ENCODE measurements around the gene IP6K3.

The IP6K3 gene

GRCh38 chr6:33777398-33778388 lies 31.0 kb upstream of the IP6K3 start:
- no peak for DNase-seq

- no peak for DNase-seq
Measured at GRCh38 chr6:33776764-33777163, 30.1 kb upstream of the IP6K3 start.

- no peak for DNase-seq
Measured at GRCh38 chr6:33776186-33776585, 29.5 kb upstream of the IP6K3 start.

- no peak for DNase-seq
Measured at GRCh38 chr6:33774774-33775173, 28.1 kb upstream of the IP6K3 start.

- no peak for DNase-seq
Measured at GRCh38 chr6:33772902-33773472, 26.3 kb upstream of the IP6K3 start.

- DNase-seq: no peak
Measured at GRCh38 chr6:33772082-33772830, 25.6 kb upstream of the IP6K3 start.

- DNase-seq: peak; percentile 53
Measured at GRCh38 chr6:33771146-33772081, 24.7 kb upstream of the IP6K3 start.

GRCh38 chr6:33770833-33771145 lies 24.1 kb upstream of the IP6K3 start:
- DNase-seq: no peak

- no peak for DNase-seq
Measured at GRCh38 chr6:33770124-33770832, 23.6 kb upstream of the IP6K3 start.

- no peak for DNase-seq
Measured at GRCh38 chr6:33769248-33769821, 22.6 kb upstream of the IP6K3 start.

- peak; percentile 66 for DNase-seq
Measured at GRCh38 chr6:33768644-33769120, 22.0 kb upstream of the IP6K3 start.

- DNase-seq: no peak
Measured at GRCh38 chr6:33766921-33767907, 20.5 kb upstream of the IP6K3 start.

GRCh38 chr6:33765368-33765767 lies 18.7 kb upstream of the IP6K3 start:
- DNase-seq: no peak

- DNase-seq: no peak
Measured at GRCh38 chr6:33764036-33764435, 17.3 kb upstream of the IP6K3 start.

- DNase-seq: no peak
Measured at GRCh38 chr6:33763483-33763882, 16.8 kb upstream of the IP6K3 start.

GRCh38 chr6:33762713-33763112 lies 16.0 kb upstream of the IP6K3 start:
- DNase-seq: no peak

- DNase-seq: no peak
Measured at GRCh38 chr6:33761922-33762629, 15.4 kb upstream of the IP6K3 start.

GRCh38 chr6:33761581-33761921 lies 14.8 kb upstream of the IP6K3 start:
- no peak for DNase-seq

GRCh38 chr6:33759887-33760629 lies 13.4 kb upstream of the IP6K3 start:
- no peak for DNase-seq
